ES-I3 (cell line): ENCODE results near the gene LLGL1.
A peak's percentile ranks its signal among the peaks of the same experiment; 100 is the strongest.

Experiments used
- H3K36me3 ChIP-seq: 2 replicates; pipeline ENCODE4 v1.6.1; 2013; ENCODE audit warnings: mild to moderate bottlenecking, low read length, control low read depth, moderate library complexity; ENCODE audit not compliant: insufficient read depth
- H3K4me1 ChIP-seq: 2 replicates; pipeline ENCODE4 v1.6.1; 2013; ENCODE audit warnings: mild to moderate bottlenecking, control low read depth, low read length; ENCODE audit not compliant: insufficient read depth
- H3K9ac ChIP-seq: 2 replicates; pipeline ENCODE4 v1.6.1; 2013; ENCODE audit warnings: low read depth, mild to moderate bottlenecking, low read length, moderate library complexity
- H3K9me3 ChIP-seq: 2 replicates; pipeline ENCODE4 v1.6.1; 2013; ENCODE audit warnings: mild to moderate bottlenecking, low read length, moderate library complexity; ENCODE audit not compliant: control insufficient read depth, insufficient read depth

LLGL1 gene

GRCh38 chr17:18230288-18231141 is 5.1 kb downstream of the LLGL1 start:
- Histone ChIP-seq H3K36me3 (no peaks in the 10 kb centered on the region), H3K4me1 (peaks cover 6% of the 10 kb centered on the region; the same call in 1 of the 2 replicates), H3K9me3 (no peaks in the 10 kb centered on the region), H3K9ac (no peak overlapping the region)

- Histone ChIP-seq H3K36me3 (no peaks in the 10 kb centered on the region), H3K9me3 (no peaks in the 10 kb centered on the region), H3K9ac (no peak overlapping the region), H3K4me1 (peaks cover 6% of the 10 kb centered on the region; the same call in 1 of the 2 replicates)
Measured at GRCh38 chr17:18231164-18231563, 5.7 kb downstream of the LLGL1 start.

GRCh38 chr17:18233803-18234518 is 8.5 kb downstream of the LLGL1 start:
- Histone ChIP-seq H3K4me1 (no peaks in the 10 kb centered on the region; the same call in 1 of the 2 replicates), H3K9me3 (no peaks in the 10 kb centered on the region), H3K36me3 (peaks cover 4% of the 10 kb centered on the region; the same call in 1 of the 2 replicates), H3K9ac (no peak overlapping the region)

DNA sequence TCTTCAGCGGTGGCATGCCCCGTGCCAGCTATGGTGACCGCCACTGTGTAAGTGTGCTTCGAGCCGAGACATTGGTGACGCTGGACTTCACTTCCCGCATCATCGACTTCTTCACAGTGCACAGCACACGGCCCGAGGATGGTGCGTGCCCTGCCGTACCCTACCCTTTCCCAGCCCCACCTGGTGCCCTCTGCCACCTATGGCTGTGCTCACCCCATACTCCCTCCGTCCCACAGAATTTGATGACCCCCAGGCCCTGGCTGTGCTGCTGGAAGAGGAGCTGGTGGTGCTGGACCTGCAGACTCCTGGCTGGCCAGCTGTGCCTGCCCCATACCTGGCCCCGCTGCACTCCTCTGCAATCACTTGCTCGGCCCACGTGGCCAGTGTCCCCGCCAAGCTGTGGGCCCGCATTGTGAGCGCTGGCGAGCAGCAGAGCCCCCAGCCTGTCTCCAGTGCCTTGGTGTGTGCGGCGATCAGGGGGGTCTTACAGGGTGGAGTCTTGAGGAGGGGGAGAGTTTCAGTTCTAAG is 9.5 kb downstream of the LLGL1 start:
- no peaks in the 10 kb centered on the region for H3K9me3 ChIP-seq
- no peak overlapping the region for H3K9ac ChIP-seq
- peaks cover 9% of the 10 kb centered on the region; the same call in 1 of the 2 replicates for H3K36me3 ChIP-seq
- no peaks in the 10 kb centered on the region; the same call in 1 of the 2 replicates for H3K4me1 ChIP-seq

DNA sequence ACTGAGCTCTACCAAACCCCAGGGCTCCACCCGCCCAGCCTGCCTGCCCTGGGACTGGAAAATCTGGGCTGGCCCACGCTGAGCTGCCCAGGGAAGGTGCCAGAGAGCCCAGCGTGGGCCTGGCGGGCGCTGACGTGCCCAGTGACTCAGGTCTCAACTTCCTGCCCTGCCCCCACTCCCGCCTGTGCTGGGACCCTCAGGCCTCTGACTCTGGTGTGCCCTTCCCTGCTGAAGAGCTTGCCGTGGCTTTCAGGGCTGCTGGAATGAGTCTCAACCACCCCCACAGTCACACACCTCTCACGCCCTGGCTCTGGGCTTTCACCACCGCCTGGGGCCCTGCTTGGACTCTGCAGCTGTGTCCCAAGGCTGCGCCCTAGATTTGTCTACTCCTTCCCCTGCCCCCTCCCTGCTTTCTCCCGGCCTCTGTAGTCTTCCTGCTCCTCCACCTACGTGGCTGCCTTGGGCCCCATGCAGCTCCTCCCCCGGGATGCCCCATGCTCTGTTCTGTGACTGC is 10.4 kb downstream of the LLGL1 start:
- H3K4me1 ChIP-seq: no peaks in the 10 kb centered on the region; the same call in 1 of the 2 replicates
- peaks cover 9% of the 10 kb centered on the region; the same call in 1 of the 2 replicates for H3K36me3 ChIP-seq
- no peaks in the 10 kb centered on the region for H3K9me3 ChIP-seq
- no peak overlapping the region for H3K9ac ChIP-seq

GRCh38 chr17:18236494-18236893 is 11.1 kb downstream of the LLGL1 start:
- Histone ChIP-seq H3K36me3 (peaks cover 9% of the 10 kb centered on the region; the same call in 1 of the 2 replicates), H3K9me3 (no peaks in the 10 kb centered on the region), H3K9ac (no peak overlapping the region), H3K4me1 (no peaks in the 10 kb centered on the region; the same call in 1 of the 2 replicates)

DNA sequence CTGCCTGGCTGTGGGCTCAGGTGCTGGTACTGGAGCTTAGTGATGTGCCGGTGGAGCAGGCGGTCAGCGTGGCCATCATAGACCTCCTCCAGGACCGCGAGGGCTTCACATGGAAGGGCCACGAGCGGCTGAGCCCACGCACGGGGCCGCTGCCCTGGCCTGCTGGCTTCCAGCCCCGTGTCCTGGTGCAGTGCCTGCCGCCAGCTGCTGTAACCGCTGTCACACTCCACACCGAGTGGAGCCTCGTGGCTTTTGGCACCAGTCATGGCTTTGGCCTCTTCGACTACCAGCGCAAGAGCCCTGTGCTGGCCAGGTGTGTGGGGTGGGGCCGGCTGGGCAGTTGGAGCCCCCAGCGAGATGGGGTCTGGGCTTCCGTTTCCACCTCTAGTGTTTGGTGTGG is 12.0 kb downstream of the LLGL1 start:
- peaks cover 9% of the 10 kb centered on the region; the same call in 1 of the 2 replicates for H3K36me3 ChIP-seq
- H3K4me1 ChIP-seq: no peaks in the 10 kb centered on the region; the same call in 1 of the 2 replicates
- H3K9me3 ChIP-seq: no peaks in the 10 kb centered on the region
- H3K9ac ChIP-seq: no peak overlapping the region

DNA sequence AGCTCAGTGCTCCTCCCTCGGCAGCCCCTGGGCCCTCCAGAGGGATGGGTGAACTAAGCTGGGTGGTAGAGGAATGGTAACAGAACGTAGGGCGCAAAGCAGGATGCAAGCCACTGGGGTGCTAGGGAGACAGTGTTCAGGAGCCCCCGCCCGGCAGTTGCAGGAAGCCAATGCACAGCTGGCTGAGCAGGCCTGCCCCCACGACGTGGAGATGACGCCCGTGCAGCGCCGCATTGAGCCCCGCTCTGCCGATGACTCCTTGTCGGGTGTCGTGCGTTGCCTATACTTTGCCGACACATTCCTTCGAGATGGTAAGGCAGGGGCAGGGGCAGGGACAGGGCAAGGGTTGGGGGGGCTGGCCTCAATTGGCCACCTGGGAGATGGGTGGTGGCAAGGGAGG is 12.9 kb downstream of the LLGL1 start:
- Histone ChIP-seq H3K9me3 (no peaks in the 10 kb centered on the region), H3K9ac (no peak overlapping the region), H3K36me3 (peaks cover 9% of the 10 kb centered on the region; the same call in 1 of the 2 replicates), H3K4me1 (no peaks in the 10 kb centered on the region; the same call in 1 of the 2 replicates)

GRCh38 chr17:18240449-18240848 is 15.0 kb downstream of the LLGL1 start:
- Histone ChIP-seq H3K9me3 (no peaks in the 10 kb centered on the region), H3K36me3 (peaks cover 11% of the 10 kb centered on the region), H3K9ac (no peak overlapping the region)

DNA sequence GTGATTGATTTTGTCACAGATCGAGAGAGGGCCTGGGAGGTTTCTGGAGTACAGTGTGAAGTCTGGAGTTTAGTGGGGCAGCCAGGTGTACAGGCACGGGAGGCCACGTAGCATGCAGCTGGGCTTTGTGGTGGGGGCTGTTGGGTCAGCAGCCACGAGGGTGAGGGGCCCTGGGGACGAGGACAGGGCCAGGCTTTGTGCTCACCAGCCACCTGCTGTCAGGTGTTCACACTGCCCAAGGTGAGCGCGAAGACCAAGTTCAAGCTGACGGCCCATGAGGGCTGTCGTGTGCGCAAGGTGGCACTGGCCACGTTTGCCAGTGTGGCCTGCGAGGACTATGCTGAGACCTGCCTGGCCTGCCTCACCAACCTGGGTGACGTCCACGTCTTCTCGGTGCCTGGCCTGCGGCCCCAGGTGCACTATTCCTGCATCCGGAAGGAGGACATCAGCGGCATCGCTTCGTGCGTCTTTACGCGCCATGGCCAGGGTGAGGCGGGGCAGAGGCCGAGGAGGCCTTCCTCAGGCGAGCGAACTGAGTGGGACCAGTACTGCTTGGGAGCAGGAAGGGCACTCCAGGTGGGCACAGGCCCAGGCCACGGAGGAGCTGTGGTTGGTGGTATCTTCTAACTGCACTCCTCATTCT is 15.9 kb downstream of the LLGL1 start:
- Histone ChIP-seq H3K36me3 (peaks cover 19% of the 10 kb centered on the region), H3K9me3 (no peaks in the 10 kb centered on the region), H3K4me1 (no peaks in the 10 kb centered on the region; the same call in 1 of the 2 replicates), H3K9ac (no peak overlapping the region)

More at GRCh38 chr17:18240449-18240848, 15.0 kb downstream of the LLGL1 start:
- no peaks in the 10 kb centered on the region; the same call in 1 of the 2 replicates for H3K4me1 ChIP-seq

DNA sequence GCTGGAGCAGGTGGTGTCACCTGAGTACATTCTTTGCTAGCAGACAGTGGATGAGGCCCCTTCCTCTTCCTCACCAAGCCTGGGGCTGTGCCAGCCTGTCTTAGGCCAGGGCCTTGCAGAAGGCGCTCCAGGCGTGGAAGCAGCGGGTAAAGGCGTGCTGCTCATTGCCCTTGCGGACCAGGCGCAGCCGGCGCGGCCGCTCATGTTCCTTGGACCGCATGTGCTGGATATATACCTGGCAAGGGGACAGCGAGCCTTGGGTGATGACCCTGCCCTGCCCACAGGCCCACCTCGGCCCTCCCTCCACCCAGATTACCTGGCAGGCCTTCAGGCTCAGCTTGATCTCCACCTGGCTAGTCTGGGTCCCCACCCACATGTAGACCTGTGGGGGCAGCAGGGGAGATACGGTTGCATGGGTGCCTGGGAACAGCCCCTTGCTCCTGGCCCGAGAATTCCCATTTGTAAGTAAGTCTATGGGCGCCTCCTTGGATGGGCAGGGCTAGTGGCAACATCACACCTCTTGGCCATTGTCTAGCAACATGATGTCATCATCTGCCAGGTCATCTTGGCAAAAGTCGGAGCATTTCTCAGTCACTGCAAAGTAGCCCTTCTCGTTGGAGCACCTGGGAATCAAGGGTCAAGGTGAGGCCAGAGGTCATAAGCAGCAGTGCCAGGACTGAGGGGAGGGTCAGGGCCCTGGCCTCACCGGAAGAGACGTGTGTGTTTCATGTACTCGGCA is 19.8 kb downstream of the LLGL1 start:
- no peak overlapping the region for H3K9ac ChIP-seq
- peaks cover 14% of the 10 kb centered on the region for H3K36me3 ChIP-seq
- peaks cover 7% of the 10 kb centered on the region; the same call in 1 of the 2 replicates for H3K4me1 ChIP-seq
- H3K9me3 ChIP-seq: no peaks in the 10 kb centered on the region

DNA sequence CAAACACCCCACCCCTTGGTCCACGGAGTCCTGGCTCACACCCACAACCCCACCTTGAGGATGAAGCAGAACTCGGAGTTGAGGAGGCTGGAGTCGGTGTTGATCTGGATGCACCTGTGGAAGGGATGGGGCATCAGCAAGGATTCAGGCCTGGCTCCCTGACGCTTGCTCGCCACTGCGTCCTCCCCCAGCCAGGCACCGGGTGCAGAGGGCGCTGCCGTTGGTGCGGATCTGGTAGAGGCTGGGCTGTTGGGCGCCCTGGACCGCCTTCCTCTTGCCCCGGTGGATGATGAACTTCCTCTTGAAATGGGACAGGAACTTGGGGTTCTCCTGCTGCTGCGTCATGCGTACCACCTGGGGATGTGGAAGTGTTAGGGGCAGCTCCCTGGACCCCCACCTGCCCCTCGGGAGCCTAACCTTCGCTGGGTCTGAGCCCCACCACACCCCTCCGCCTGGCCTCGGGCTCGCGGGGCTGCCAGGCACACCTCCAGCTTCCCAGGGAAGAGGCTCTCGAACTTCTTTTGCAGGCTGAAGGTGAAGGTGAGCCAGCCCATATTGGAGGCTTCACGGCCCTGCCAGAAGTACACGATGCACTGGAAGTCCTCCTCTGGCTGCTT is 20.8 kb downstream of the LLGL1 start:
- peaks cover 7% of the 10 kb centered on the region; the same call in 1 of the 2 replicates for H3K4me1 ChIP-seq
- H3K36me3 ChIP-seq: peaks cover 14% of the 10 kb centered on the region
- H3K9me3 ChIP-seq: no peaks in the 10 kb centered on the region
- peak overlapping the region; percentile 38; the same call in 1 of the 2 replicates for H3K9ac ChIP-seq
